Liver (tissue), 3 donors: ENCODE results near the gene RABEP1.

Experiments
- GABPA ChIP-seq, 2 donors: IDR thresholded peaks in 1 of 2; conservative IDR thresholded peaks in 1 of 2; 2 replicates each; pipeline ENCODE4 v1.6.1; 2016; ENCODE audit warnings: antibody characterized with exemption in 2 of 2, mild to moderate bottlenecking in 1 of 2, moderate library complexity in 1 of 2
- JUND ChIP-seq, 2 donors: IDR thresholded peaks; 2 replicates each; pipeline ENCODE4 v1.6.1; 2016; ENCODE audit warnings: antibody characterized with exemption in 2 of 2
- RXRA ChIP-seq, 2 donors: IDR thresholded peaks; 2 replicates each; pipeline ENCODE4 v1.6.1; 2017 to 2018; ENCODE audit warnings: antibody characterized with exemption in 2 of 2, mild to moderate bottlenecking in 1 of 2
- SP1 ChIP-seq: IDR thresholded peaks from 2 replicates; pipeline ENCODE4 v1.6.1; 2018; ENCODE audit warnings: antibody characterized with exemption, mild to moderate bottlenecking
- TAF1 ChIP-seq: conservative IDR thresholded peaks from 2 replicates; pipeline ENCODE4 v1.6.1; 2016; ENCODE audit warnings: antibody characterized with exemption, mild to moderate bottlenecking
- YY1 ChIP-seq: IDR thresholded peaks from 2 replicates; pipeline ENCODE4 v1.6.1; 2016; ENCODE audit warnings: antibody characterized with exemption, mild to moderate bottlenecking
- TF ChIP-seq, protein P1 (sequence below): IDR thresholded peaks from 2 replicates; pipeline ENCODE4 v1.6.1; 2016; ENCODE audit warnings: antibody characterized with exemption
- TF ChIP-seq, protein P2 (sequence below): fragments of 150-350 bp; IDR thresholded peaks from 2 replicates; pipeline ENCODE4 v1.5.1; 2017; ENCODE audit warnings: improper control_type of control experiment, low read depth, low read length; ENCODE audit not compliant: missing input control
- TF ChIP-seq, protein P3 (sequence below): IDR thresholded peaks from 2 replicates; pipeline ENCODE4 v1.6.1; 2016; ENCODE audit warnings: antibody characterized with exemption, mild to moderate bottlenecking
- TF ChIP-seq, protein P4 (sequence below): IDR thresholded peaks from 2 replicates; pipeline ENCODE4 v1.6.1; 2016; ENCODE audit warnings: antibody characterized with exemption
- TF ChIP-seq, protein P5 (sequence below): IDR thresholded peaks from 2 replicates; pipeline ENCODE4 v1.6.1; 2016; ENCODE audit warnings: antibody characterized with exemption
- donor health status: healthy.
- donor health status: healthy.

DNA sequence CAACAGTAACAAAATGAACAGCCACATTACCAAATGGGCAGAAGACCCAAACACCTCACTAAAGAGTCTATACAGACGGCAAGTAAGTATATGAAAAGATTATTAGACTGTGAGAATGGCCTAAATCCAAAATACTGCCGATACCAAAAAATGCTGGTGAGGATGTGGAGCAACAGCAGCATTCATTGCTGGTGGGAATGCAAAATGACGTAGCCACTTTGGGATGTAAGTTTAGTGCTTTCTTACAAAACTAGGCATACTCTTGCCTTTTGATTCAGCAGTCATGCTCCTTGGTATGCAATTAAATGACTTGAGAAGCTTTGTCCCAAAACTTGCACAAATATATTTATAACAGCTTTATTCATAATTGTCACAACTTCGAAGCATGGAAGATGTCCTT is 43.8 kb downstream of the RABEP1 start:
- TF ChIP-seq, protein P1, sequence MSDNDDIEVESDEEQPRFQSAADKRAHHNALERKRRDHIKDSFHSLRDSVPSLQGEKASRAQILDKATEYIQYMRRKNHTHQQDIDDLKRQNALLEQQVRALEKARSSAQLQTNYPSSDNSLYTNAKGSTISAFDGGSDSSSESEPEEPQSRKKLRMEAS, result no peak
- TF ChIP-seq, protein P2, sequence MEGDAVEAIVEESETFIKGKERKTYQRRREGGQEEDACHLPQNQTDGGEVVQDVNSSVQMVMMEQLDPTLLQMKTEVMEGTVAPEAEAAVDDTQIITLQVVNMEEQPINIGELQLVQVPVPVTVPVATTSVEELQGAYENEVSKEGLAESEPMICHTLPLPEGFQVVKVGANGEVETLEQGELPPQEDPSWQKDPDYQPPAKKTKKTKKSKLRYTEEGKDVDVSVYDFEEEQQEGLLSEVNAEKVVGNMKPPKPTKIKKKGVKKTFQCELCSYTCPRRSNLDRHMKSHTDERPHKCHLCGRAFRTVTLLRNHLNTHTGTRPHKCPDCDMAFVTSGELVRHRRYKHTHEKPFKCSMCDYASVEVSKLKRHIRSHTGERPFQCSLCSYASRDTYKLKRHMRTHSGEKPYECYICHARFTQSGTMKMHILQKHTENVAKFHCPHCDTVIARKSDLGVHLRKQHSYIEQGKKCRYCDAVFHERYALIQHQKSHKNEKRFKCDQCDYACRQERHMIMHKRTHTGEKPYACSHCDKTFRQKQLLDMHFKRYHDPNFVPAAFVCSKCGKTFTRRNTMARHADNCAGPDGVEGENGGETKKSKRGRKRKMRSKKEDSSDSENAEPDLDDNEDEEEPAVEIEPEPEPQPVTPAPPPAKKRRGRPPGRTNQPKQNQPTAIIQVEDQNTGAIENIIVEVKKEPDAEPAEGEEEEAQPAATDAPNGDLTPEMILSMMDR, result no peak
- TF ChIP-seq TAF1 (no peak), GABPA (IDR thresholded peaks at IDR 0.05 in 1 of 2, conservative IDR thresholded peaks at IDR 0.05 in 1 of 2) (no peak), YY1 (no peak), RXRA (IDR thresholded peaks at IDR 0.05) (no peak), JUND (IDR thresholded peaks at IDR 0.05) (no peak), SP1 (no peak)
- TF ChIP-seq, protein P3, sequence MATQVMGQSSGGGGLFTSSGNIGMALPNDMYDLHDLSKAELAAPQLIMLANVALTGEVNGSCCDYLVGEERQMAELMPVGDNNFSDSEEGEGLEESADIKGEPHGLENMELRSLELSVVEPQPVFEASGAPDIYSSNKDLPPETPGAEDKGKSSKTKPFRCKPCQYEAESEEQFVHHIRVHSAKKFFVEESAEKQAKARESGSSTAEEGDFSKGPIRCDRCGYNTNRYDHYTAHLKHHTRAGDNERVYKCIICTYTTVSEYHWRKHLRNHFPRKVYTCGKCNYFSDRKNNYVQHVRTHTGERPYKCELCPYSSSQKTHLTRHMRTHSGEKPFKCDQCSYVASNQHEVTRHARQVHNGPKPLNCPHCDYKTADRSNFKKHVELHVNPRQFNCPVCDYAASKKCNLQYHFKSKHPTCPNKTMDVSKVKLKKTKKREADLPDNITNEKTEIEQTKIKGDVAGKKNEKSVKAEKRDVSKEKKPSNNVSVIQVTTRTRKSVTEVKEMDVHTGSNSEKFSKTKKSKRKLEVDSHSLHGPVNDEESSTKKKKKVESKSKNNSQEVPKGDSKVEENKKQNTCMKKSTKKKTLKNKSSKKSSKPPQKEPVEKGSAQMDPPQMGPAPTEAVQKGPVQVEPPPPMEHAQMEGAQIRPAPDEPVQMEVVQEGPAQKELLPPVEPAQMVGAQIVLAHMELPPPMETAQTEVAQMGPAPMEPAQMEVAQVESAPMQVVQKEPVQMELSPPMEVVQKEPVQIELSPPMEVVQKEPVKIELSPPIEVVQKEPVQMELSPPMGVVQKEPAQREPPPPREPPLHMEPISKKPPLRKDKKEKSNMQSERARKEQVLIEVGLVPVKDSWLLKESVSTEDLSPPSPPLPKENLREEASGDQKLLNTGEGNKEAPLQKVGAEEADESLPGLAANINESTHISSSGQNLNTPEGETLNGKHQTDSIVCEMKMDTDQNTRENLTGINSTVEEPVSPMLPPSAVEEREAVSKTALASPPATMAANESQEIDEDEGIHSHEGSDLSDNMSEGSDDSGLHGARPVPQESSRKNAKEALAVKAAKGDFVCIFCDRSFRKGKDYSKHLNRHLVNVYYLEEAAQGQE, result no peak
- TF ChIP-seq, protein P4, sequence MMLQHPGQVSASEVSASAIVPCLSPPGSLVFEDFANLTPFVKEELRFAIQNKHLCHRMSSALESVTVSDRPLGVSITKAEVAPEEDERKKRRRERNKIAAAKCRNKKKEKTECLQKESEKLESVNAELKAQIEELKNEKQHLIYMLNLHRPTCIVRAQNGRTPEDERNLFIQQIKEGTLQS, result no peak
- TF ChIP-seq, protein P5, sequence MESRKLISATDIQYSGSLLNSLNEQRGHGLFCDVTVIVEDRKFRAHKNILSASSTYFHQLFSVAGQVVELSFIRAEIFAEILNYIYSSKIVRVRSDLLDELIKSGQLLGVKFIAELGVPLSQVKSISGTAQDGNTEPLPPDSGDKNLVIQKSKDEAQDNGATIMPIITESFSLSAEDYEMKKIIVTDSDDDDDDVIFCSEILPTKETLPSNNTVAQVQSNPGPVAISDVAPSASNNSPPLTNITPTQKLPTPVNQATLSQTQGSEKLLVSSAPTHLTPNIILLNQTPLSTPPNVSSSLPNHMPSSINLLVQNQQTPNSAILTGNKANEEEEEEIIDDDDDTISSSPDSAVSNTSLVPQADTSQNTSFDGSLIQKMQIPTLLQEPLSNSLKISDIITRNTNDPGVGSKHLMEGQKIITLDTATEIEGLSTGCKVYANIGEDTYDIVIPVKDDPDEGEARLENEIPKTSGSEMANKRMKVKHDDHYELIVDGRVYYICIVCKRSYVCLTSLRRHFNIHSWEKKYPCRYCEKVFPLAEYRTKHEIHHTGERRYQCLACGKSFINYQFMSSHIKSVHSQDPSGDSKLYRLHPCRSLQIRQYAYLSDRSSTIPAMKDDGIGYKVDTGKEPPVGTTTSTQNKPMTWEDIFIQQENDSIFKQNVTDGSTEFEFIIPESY, result no peak
